Heart left ventricle (tissue), 16 donors: ENCODE results near the gene TGM2. TPM values are rescaled to one million over a fixed set of nuclear protein-coding genes. Genes with fewer than 3 reads are reported as not detected.

Experiments used
- ATAC-seq, 4 donors: fragments of 200-7000 bp; cut with Tn5 transposase; one replicate each; pipeline ENCODE4 v1.9.1; 2020 to 2022; ENCODE audit warnings: moderate library complexity in 4 of 4, mild to moderate bottlenecking in 3 of 4, moderate number of reproducible peaks in 1 of 4
- DNase-seq, 5 donors: peaks; one replicate each; pipeline ENCODE4 v3.0.0-alpha.2; 2020
- H3K27ac ChIP-seq, 12 donors: fragments of 200-600 bp; sonication (generic) in 4 of 12; one replicate each; pipeline versions ENCODE4 v1.5.0 to v1.8.0; 2016 to 2022; ENCODE audit warnings: mild to moderate bottlenecking in 2 of 12
- H3K27me3 ChIP-seq, 9 donors: fragments of 200-600 bp; sonication (generic) in 2 of 9; one replicate each; pipeline versions ENCODE4 v1.5.1 to v1.8.0; 2016 to 2022; ENCODE audit warnings: mild to moderate bottlenecking in 3 of 9
- H3K36me3 ChIP-seq, 9 donors: fragments of 200-600 bp; sonication (generic) in 2 of 9; one replicate each; pipeline versions ENCODE4 v1.5.0 to v1.8.0; 2018 to 2022; ENCODE audit warnings: mild to moderate bottlenecking in 2 of 9
- H3K4me1 ChIP-seq, 12 donors: fragments of 200-600 bp; sonication (generic) in 4 of 12; one replicate each; pipeline versions ENCODE4 v1.5.0 to v1.8.0; 2016 to 2022; ENCODE audit warnings: mild to moderate bottlenecking in 3 of 12
- H3K4me3 ChIP-seq, 12 donors: fragments of 200-600 bp; sonication (generic) in 4 of 12; one replicate each; pipeline versions ENCODE4 v1.5.0 to v1.8.0; 2017 to 2022; ENCODE audit warnings: mild to moderate bottlenecking in 9 of 12, moderate library complexity in 4 of 12
- H3K9me3 ChIP-seq, 12 donors: fragments of 200-600 bp; sonication (generic) in 4 of 12; one replicate each; pipeline versions ENCODE4 v1.5.0 to v1.8.0; 2016 to 2022; ENCODE audit warnings: mild to moderate bottlenecking in 1 of 12
- CTCF ChIP-seq, 12 donors: fragments of 200-600 bp; sonication (generic) in 4 of 12; IDR thresholded peaks; one replicate each; pipeline versions ENCODE4 v1.5.0 to v1.8.0; 2018 to 2022; ENCODE audit warnings: antibody characterized with exemption in 12 of 12, mild to moderate bottlenecking in 5 of 12
- POLR2A ChIP-seq, 2 donors: fragments of 450-650 bp; IDR thresholded peaks; one replicate each; pipeline ENCODE4 v1.6.1; 2017; ENCODE audit warnings: antibody characterized with exemption in 2 of 2, mild to moderate bottlenecking in 2 of 2, moderate library complexity in 2 of 2
- WGBS, 4 donors: extraction: QIAGEN DNeasy Blood & Tissue Kit in 2 of 4; methylation state at CpG; one replicate each; pipeline versions ENCODE4 v1.1.5 to v1.1.7; 2013 to 2018; 5-methylcytosine and 5-hydroxymethylcytosine counted together
- intact Hi-C, 10 donors: fragments of 100-400 bp; cut with DNase I; formaldehyde crosslinking; loops; one replicate each; pipeline versions ENCODE4 v1.11.1 to v1.14.2; 2022
- polyA plus RNA-seq, 2 donors: library from polyadenylated mRNA; stranded (reverse); fragments of 200-250 nt; gene quantifications; one replicate each; pipeline ENCODE4 v1.2.3, GENCODE V29; 2013
- total RNA-seq, 9 donors: library from RNA; depleted of rRNA in 2 of 9; stranded (reverse); fragments of >200 nt in 2 of 9; fragmentation: NEBNext Ultra II Directional in 3 of 9; extraction: Animal tissue kit (Norgen Biotek cat#: 25700) in 3 of 9; gene quantifications; one replicate each; pipeline versions ENCODE4 v1.1.0 to v1.2.4, GENCODE V29; 2016 to 2023
- donor health status: ischemic (EF 13 %, LVEDD 7.1; RV severe dilation, severe dysfunction).
- donor health status: healthy with polysubstance abuse.
- donor health status: DM: no; HTN: yes; CAD: no.
- donor health status: DM: no; HTN: no; CAD: no.
- donor health status: ischemic (EF 25% LVEDD 6.9; RV normal size, moderate dysfunction).
- donor health status: ischemic (EF 25% LVEDD 5.7; RV mildly dilated, moderate dysfunction).
- donor health status: healthy.
- donor health status: DM: yes; HTN: yes; CAD: no.
- donor health status: ischemic (EF 35%, LVEDD 5.7; RV mildly dilated, moderate dysfunction).
- donor health status: nonischemic (EF 11% LVEDD 7.7; RV severe dilation, severe dysfunction).
- donor health status: DM: yes; HTN: yes; CAD: no.
- donor health status: PGD.
- donor health status: ischemic (EF 29% LVEDD 5.4; RV normal size, mild dysfunction).
- donor health status: nonischemic (EF 23%, LVEDD 6.1; RV moderate dilation, normal function).

Gene TGM2
- total and polyA plus RNA-seq, 11 donors: 211 to 1,146 (median 567) TPM

DNA sequence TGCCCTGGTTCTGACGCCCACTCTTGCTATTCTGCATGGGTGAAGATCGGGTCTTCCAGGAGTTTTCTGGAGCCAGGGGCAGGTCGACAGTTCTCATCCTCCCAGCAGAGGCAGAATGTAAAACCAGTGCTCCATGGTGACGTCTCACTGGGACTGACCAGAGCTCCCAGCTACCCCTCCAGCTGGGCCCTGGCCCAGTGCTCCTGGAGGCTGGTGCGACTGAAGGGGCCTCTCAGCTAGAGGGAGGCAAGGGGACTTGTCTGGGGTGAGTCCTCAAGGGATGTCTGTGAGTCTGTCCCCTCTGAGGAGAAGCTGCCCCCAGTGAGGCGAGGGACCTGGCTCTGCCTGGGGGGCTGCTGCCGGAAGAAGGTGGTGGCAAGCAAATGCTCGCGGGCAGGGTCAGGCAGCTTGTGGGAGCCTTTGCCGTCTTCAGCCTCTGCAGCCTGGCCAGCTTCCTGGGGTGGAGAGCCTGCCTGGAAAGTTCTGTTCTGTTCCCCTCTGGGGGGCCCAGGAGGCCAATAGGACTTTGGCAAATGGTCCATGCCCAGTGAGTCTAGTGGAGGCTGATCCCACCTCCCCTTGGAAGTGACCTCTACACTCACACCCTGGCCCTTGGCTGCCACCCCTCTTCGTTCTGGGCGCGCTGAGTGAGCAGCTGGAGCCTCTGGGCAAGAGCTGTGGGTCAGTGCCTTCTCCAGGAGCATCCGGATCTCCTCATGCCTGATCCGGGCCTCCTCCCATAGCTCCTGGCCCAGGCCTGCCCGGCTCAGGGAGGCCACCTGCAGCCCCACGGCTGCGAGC lies 47.9 kb upstream of the TGM2 start:
- Histone ChIP-seq H3K4me3 (no peak overlapping the region), H3K36me3 (no peaks in the 10 kb centered on the region), H3K9me3 (no peaks in the 10 kb centered on the region), H3K27ac (peak overlapping the region in 6 of 12 donors; percentile 22 to 59 (median 26)), H3K27me3 (no peaks in the 10 kb centered on the region), H3K4me1 (peaks cover 0 to 47% (median 13%) of the 10 kb centered on the region in 12 donors)
- intact Hi-C loops: no loop called here
- DNase-seq (peak in 2 of 5 donors; percentile 38 to 68), ATAC-seq (peak in 1 of 4 donors; percentile 14)
- TF ChIP-seq POLR2A (IDR thresholded peaks at IDR 0.05): no peak
- TF ChIP-seq CTCF (IDR thresholded peaks at IDR 0.05): no peak
- 70 to 76% (median 72%) methylated on average over 9 to 18 of the region's 18 CpGs for WGBS, 4 donors

- Histone ChIP-seq H3K27ac (peak overlapping the region in 8 of 12 donors; percentile 44 to 72 (median 56)), H3K4me3 (no peak overlapping the region), H3K9me3 (peaks cover 0 to 3% (median 0%) of the 10 kb centered on the region in 12 donors), H3K27me3 (no peaks in the 10 kb centered on the region), H3K4me1 (peaks cover 0 to 40% (median 8%) of the 10 kb centered on the region in 12 donors), H3K36me3 (no peaks in the 10 kb centered on the region)
- DNase-seq: peak in 2 of 5 donors; percentile 56 to 63
- TF ChIP-seq POLR2A (IDR thresholded peaks at IDR 0.05) (no peak), CTCF (IDR thresholded peaks at IDR 0.05) (no peak)
- intact Hi-C loops: no loop called here
- WGBS, 4 donors: 50 to 67% (median 58%) methylated on average over 8 to 9 of the region's 9 CpGs
- ATAC-seq: peak; percentile 21 to 48 (median 40)
These were observed 46.4 kb upstream of the TGM2 start for GRCh38 chr20:38211200-38212097.

DNA sequence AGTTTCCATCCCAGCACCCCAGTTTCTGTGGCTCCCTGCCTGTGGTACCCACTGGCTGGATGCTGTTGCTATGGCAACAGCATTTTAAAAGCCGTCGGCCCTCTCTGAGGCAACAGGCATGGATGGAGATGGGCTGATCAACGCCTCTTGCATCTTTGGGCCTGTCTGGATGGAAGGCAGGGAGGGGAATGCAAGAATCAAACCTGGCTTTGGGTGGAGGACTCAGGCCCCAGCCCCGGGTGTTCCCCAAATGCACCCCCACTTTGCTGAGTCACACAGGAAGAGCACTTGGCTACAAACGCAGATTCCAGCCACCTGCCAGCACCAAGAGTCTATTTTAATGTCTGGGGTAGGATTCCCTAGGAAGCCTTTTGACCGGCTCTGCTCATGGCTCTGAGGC lies 45.7 kb upstream of the TGM2 start:
- peak overlapping the region in 6 of 12 donors; percentile 1 to 72 (median 60) for H3K27ac ChIP-seq
- H3K27me3 ChIP-seq: no peaks in the 10 kb centered on the region
- H3K4me3 ChIP-seq: no peak overlapping the region
- H3K36me3 ChIP-seq: no peaks in the 10 kb centered on the region
- peak in 2 of 4 donors; percentile 12 to 21 for ATAC-seq
- 46 to 64% (median 48%) methylated on average over 4 to 6 of the region's 6 CpGs for WGBS, 4 donors
- peaks cover 0 to 40% (median 8%) of the 10 kb centered on the region in 12 donors for H3K4me1 ChIP-seq
- TF ChIP-seq CTCF (IDR thresholded peaks at IDR 0.05) (no peak), POLR2A (IDR thresholded peaks at IDR 0.05) (no peak)
- intact Hi-C loops: no loop called here
- peaks cover 0 to 9% (median 0%) of the 10 kb centered on the region in 12 donors for H3K9me3 ChIP-seq
- no peak for DNase-seq
